Colonic mucosa (tissue), 4 donors: Measurements from ENCODE around the gene OSTN. TPM values are rescaled to one million over a fixed set of nuclear protein-coding genes. Genes with fewer than 3 reads are reported as not detected.
"Not testable (repeated sequence)": the region's sequence is repeated elsewhere in the genome, so short reads cannot be mapped to it uniquely, and the experiment has no call there.

Experiments
- DNase-seq: peaks from one replicate; pipeline ENCODE4 v3.0.0-alpha.2; 2020
- H3K27ac ChIP-seq: fragments of 200-600 bp; one replicate; pipeline ENCODE4 v1.8.0; 2021
- H3K27me3 ChIP-seq: fragments of 200-600 bp; one replicate; pipeline ENCODE4 v1.8.0; 2021
- H3K36me3 ChIP-seq: fragments of 200-600 bp; one replicate; pipeline ENCODE4 v1.8.0; 2021
- H3K4me1 ChIP-seq: fragments of 200-600 bp; one replicate; pipeline ENCODE4 v1.8.0; 2021; ENCODE audit warnings: mild to moderate bottlenecking
- H3K4me3 ChIP-seq: fragments of 200-600 bp; one replicate; pipeline ENCODE4 v1.8.0; 2021
- H3K9ac ChIP-seq, 2 donors: one replicate each; pipeline ENCODE4 v1.7.0; 2013; ENCODE audit warnings: control low read depth in 2 of 2, low read depth in 2 of 2, low read length in 2 of 2
- H3K9me3 ChIP-seq: fragments of 200-600 bp; one replicate; pipeline ENCODE4 v1.8.0; 2021
- intact Hi-C: fragments of 100-400 bp; cut with DNase I; formaldehyde crosslinking; loops from one replicate; pipeline ENCODE4 v1.14.1; 2022
- total RNA-seq, 2 donors: library from RNA; stranded (reverse); fragmentation: NEBNext Ultra II Directional in 1 of 2; extraction: Animal tissue kit (Norgen Biotek cat#: 25700) in 1 of 2; gene quantifications; one replicate each; pipeline ENCODE4 v1.2.1, GENCODE V29; 2021
- TF ChIP-seq, protein P1 (sequence below): fragments of 200-600 bp; IDR thresholded peaks from one replicate; pipeline ENCODE4 v1.8.0; 2022; ENCODE audit warnings: antibody characterized with exemption, mild to moderate bottlenecking
- donor health status: healthy.
- donor health status: DM: no; HTN: no; CAD: no.
- donor health status: DM: no; HTN: no; CAD: no.

The OSTN gene
- total RNA-seq, 2 donors from 2014 or later = not detected

DNA sequence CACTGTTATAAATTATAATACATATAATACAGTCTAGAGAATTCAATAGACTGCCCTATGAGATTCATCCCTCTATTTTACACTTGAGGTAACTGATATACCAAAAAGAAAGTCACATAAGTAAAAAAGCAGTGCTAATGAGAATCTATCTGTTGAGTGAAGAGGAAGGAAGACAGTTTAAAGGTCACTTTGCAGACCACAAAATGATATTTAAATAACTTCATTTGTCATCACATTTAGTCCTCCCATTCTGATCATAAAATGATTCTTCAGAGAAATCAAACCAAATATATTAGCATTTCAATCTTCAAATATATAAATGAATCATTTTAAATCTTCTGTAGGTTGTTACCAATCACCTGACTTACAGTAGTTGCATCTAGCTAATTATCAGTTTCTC is 69.7 kb downstream of the OSTN start:
- no peaks in the 10 kb centered on the region for H3K4me1 ChIP-seq
- intact Hi-C loops = no loop called here
- no peak overlapping the region for H3K4me3 ChIP-seq
- no peak for DNase-seq
- no peaks in the 10 kb centered on the region for H3K36me3 ChIP-seq
- H3K27me3 ChIP-seq = no peaks in the 10 kb centered on the region
- no peaks in the 10 kb centered on the region for H3K9me3 ChIP-seq
- H3K9ac ChIP-seq = no peak overlapping the region
- H3K27ac ChIP-seq = no peak overlapping the region
- TF ChIP-seq, protein P1, sequence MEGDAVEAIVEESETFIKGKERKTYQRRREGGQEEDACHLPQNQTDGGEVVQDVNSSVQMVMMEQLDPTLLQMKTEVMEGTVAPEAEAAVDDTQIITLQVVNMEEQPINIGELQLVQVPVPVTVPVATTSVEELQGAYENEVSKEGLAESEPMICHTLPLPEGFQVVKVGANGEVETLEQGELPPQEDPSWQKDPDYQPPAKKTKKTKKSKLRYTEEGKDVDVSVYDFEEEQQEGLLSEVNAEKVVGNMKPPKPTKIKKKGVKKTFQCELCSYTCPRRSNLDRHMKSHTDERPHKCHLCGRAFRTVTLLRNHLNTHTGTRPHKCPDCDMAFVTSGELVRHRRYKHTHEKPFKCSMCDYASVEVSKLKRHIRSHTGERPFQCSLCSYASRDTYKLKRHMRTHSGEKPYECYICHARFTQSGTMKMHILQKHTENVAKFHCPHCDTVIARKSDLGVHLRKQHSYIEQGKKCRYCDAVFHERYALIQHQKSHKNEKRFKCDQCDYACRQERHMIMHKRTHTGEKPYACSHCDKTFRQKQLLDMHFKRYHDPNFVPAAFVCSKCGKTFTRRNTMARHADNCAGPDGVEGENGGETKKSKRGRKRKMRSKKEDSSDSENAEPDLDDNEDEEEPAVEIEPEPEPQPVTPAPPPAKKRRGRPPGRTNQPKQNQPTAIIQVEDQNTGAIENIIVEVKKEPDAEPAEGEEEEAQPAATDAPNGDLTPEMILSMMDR = no peak

DNA sequence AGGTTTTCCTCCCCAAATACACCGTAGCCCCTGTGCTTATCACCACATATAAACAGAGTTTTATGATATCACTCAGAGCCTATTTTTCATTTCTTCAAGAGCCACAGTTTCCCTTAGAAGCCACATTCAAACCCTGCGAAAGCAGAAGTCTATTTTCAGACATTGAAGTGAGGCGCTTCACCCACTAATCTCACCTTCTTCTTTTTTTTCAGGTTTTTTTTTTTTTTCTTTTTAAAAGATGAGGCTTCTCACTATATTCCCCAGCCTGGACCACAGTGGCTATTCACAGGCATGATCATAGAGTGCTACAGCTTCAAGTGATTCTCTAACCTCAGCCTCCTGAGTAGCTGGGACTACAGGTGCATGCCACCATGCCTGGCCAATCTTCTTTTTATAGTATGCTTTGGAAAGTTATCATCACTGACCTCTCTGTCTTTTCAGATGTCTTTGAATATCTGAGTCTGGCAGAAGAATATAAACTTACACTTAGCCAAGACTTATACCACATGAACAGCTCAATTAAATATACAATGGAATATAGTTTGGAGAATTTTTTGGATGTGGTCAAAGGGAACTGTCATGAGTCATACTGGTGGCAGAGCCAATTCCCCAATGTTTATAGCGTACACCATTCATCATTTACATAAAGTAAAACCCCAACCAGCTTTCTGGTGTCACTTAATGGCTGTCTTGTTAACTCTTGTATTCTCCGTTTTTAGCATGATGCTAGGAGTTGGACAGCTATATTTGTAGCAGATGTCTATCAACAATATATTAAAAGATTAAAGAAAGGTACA is 70.4 kb downstream of the OSTN start:
- Histone ChIP-seq H3K4me3 (no peak overlapping the region), H3K4me1 (no peaks in the 10 kb centered on the region), H3K27me3 (no peaks in the 10 kb centered on the region), H3K9me3 (no peaks in the 10 kb centered on the region), H3K9ac (no peak overlapping the region), H3K36me3 (no peaks in the 10 kb centered on the region), H3K27ac (no peak overlapping the region)
- intact Hi-C loops = no loop called here
- DNase-seq = no peak
- TF ChIP-seq, protein P1 = no peak

DNA sequence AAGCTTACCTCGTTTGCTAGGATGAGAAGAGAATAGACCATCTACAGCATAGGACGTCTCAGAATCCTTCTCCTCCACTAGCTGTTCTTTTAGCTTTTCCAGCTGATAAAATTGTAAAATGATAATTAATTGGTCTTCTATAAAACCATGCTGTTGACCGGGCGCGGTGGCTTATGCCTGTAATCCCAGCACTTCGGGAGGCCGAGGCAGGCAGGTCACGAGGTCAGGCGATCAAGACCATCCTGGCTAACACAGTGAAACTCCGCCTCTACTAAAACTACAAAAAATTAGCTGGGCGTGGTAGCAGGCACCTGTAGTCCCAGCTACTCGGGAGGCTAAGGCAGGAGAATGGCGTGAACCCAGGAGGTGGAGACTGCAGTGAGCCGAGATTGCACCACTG is 76.2 kb downstream of the OSTN start:
- H3K9me3 ChIP-seq, H3K9ac ChIP-seq, intact Hi-C loops, H3K27ac ChIP-seq, H3K36me3 ChIP-seq, H3K27me3 ChIP-seq, DNase-seq, H3K4me1 ChIP-seq, H3K4me3 ChIP-seq: not testable (repeated sequence)

DNA sequence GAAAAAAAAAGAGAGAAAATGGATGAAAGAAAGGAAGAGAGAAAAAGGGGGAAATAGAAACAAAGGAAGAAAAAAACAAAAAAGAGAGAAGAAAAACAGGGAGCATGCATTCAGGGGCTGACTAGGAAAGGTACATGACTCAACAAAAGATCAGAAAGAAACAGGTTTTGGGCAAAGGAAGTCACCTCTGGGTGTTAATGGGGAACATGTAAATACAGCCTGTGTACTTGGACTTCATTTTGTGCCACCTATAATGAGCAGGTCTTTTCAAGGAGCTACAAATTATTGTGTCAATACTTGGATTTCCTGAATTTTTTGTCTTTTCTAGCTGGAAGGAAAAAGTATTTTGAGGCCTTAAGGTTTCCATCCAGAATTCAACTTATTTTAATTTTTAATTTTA is 76.7 kb downstream of the OSTN start:
- Histone ChIP-seq H3K9ac (no peak overlapping the region), H3K4me3 (no peak overlapping the region), H3K36me3 (no peaks in the 10 kb centered on the region), H3K27me3 (no peaks in the 10 kb centered on the region), H3K4me1 (no peaks in the 10 kb centered on the region), H3K9me3 (no peaks in the 10 kb centered on the region), H3K27ac (no peak overlapping the region)
- intact Hi-C loops = no loop called here
- no peak for DNase-seq
- TF ChIP-seq, protein P1 = no peak

DNA sequence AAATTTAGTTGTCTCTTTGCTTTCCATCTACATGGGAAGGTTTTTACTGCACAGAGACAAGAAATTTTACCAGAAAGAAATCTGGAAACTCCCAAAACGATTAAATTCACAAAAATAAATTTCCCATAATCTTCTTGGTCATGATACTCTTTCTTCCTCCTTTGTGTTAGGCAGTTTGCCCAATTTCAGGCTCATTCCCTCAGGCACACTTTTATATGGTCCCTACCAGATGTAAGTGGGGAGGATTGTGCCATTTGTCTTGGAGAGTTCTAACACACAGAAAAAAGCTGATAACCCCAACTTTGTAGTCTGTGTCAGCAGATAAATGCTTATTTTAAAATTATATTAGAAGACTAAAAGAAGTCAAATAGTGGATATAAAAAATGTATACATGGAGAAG is 81.1 kb downstream of the OSTN start:
- Histone ChIP-seq H3K9ac (no peak overlapping the region), H3K27me3 (no peaks in the 10 kb centered on the region), H3K27ac (no peak overlapping the region), H3K36me3 (no peaks in the 10 kb centered on the region), H3K4me3 (no peak overlapping the region), H3K4me1 (no peaks in the 10 kb centered on the region), H3K9me3 (no peaks in the 10 kb centered on the region)
- TF ChIP-seq, protein P1 = no peak
- no peak for DNase-seq
- intact Hi-C loops = no loop called here

DNA sequence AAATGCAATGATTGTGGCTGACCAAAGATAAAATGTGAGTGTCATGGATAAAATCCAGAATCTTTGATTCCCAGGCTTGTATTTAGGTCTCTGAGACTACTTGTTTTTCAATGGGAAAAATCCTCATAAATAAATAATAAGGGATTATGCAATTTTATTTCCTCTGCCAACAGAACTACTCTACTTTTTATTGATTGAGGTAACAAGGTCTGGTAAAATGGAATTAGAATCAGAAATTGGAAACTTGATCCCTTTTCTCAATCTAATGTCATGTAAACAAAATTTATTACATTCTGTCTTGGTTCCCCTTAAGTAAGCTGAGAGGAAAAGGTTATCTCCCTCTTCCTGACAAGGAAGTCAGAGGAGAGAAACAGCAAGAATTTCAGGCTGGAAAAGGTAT is 81.8 kb downstream of the OSTN start:
- Histone ChIP-seq H3K27ac (no peak overlapping the region), H3K9ac (no peak overlapping the region)

More for the DNA sequence above, 81.8 kb downstream of the OSTN start:
- intact Hi-C loops = no loop called here
- H3K4me3 ChIP-seq = no peak overlapping the region
- no peak for DNase-seq
- no peaks in the 10 kb centered on the region for H3K36me3 ChIP-seq
- TF ChIP-seq, protein P1 = no peak
- H3K9me3 ChIP-seq = no peaks in the 10 kb centered on the region
- no peaks in the 10 kb centered on the region for H3K4me1 ChIP-seq
- no peaks in the 10 kb centered on the region for H3K27me3 ChIP-seq
